ENCODE measurements around the gene FECH. TPM values are rescaled to one million over a fixed set of nuclear protein-coding genes. Genes with fewer than 3 reads are reported as not detected.

Gene FECH
- 10 to 100 TPM; 16.4 to 56.4 (median 29.2) TPM for total RNA-seq

GRCh38 chr18:57586251-57587049, at the start of gene FECH:
Gene FECH (minus strand): TSS chr18:57586702. CDS start chr18:57586620, 82 bp downstream.
- no peaks in the 10 kb centered on the region for H3K27me3 ChIP-seq
- H3K9me3 ChIP-seq: no peaks in the 10 kb centered on the region
- H3K27ac ChIP-seq: peak within 1 kb of the TSS; percentile 82 to 94 (median 87)
- WGBS, 2 donors (ENCODE audit: low coverage in 1 of 2): 0% methylated on average over 1 to 17 of the region's 80 CpGs
- TF ChIP-seq EP300 (IDR thresholded peaks at IDR 0.05) (no peak), POLR2A (IDR thresholded peaks at IDR 0.05) (peak; percentile 81 to 83), POLR2AphosphoS5 (IDR thresholded peaks at IDR 0.05) (peak; percentile 66), CTCF (IDR thresholded peaks at IDR 0.05) (peak in 3 of 4 experiments; percentile 19 to 37 (median 26))
- ATAC-seq: peak; percentile 96
- peaks cover 0 to 25% (median 5%) of the 10 kb centered on the region in 3 donors for H3K4me1 ChIP-seq
- peaks cover 0 to 16% of the 10 kb centered on the region in 2 donors for H3K36me3 ChIP-seq
- H3K4me3 ChIP-seq: peak within 1 kb of the TSS; percentile 82 to 95

- H3K27ac ChIP-seq: no peak overlapping the region
- no peak overlapping the region for H3K4me3 ChIP-seq
- WGBS, 2 donors (ENCODE audit: low coverage in 1 of 2): 20 to 62% methylated on average over 1 to 3 of the region's 4 CpGs
- ATAC-seq: no peak
- no peaks in the 10 kb centered on the region for H3K27me3 ChIP-seq
- peaks cover 0 to 14% (median 0%) of the 10 kb centered on the region in 3 donors for H3K4me1 ChIP-seq
- TF ChIP-seq POLR2A (IDR thresholded peaks at IDR 0.05) (no peak), EP300 (IDR thresholded peaks at IDR 0.05) (no peak), POLR2AphosphoS5 (IDR thresholded peaks at IDR 0.05) (no peak), CTCF (IDR thresholded peaks at IDR 0.05) (no peak)
- no peaks in the 10 kb centered on the region for H3K9me3 ChIP-seq
- H3K36me3 ChIP-seq: peaks cover 0 to 4% of the 10 kb centered on the region in 2 donors
Observed at GRCh38 chr18:57635003-57635822, 48.7 kb upstream of the FECH start.

- Histone ChIP-seq H3K27ac (peak overlapping the region in 1 of 4 donors; percentile 14), H3K4me3 (no peak overlapping the region), H3K4me1 (peaks cover 0 to 20% (median 0%) of the 10 kb centered on the region in 3 donors), H3K9me3 (no peaks in the 10 kb centered on the region), H3K27me3 (no peaks in the 10 kb centered on the region), H3K36me3 (no peaks in the 10 kb centered on the region)
- TF ChIP-seq POLR2AphosphoS5 (IDR thresholded peaks at IDR 0.05): no peak
- TF ChIP-seq POLR2A (IDR thresholded peaks at IDR 0.05): no peak
- no peak for TF ChIP-seq EP300 (IDR thresholded peaks at IDR 0.05)
- no peak for TF ChIP-seq CTCF (IDR thresholded peaks at IDR 0.05)
- no peak for ATAC-seq
- WGBS, 2 donors (ENCODE audit: low coverage in 1 of 2): 80 to 83% methylated on average over 2 of the region's 2 CpGs
Observed at GRCh38 chr18:57631697-57632096, 45.2 kb upstream of the FECH start.

GRCh38 chr18:57630754-57631595, 44.5 kb upstream of the FECH start:
- Histone ChIP-seq H3K4me1 (peaks cover 0 to 20% (median 0%) of the 10 kb centered on the region in 3 donors), H3K4me3 (peak overlapping the region; percentile 48 to 64), H3K27ac (peak overlapping the region in 3 of 4 donors; percentile 80 to 82 (median 81)), H3K36me3 (no peaks in the 10 kb centered on the region), H3K9me3 (no peaks in the 10 kb centered on the region), H3K27me3 (no peaks in the 10 kb centered on the region)
- 46 to 50% methylated on average over 6 to 13 of the region's 13 CpGs for WGBS, 2 donors (ENCODE audit: low coverage in 1 of 2)
- ATAC-seq: no peak
- TF ChIP-seq POLR2A (IDR thresholded peaks at IDR 0.05) (no peak), POLR2AphosphoS5 (IDR thresholded peaks at IDR 0.05) (no peak), CTCF (IDR thresholded peaks at IDR 0.05) (no peak), EP300 (IDR thresholded peaks at IDR 0.05) (no peak)
